ENCODE data around the gene FNDC3B.

DNA sequence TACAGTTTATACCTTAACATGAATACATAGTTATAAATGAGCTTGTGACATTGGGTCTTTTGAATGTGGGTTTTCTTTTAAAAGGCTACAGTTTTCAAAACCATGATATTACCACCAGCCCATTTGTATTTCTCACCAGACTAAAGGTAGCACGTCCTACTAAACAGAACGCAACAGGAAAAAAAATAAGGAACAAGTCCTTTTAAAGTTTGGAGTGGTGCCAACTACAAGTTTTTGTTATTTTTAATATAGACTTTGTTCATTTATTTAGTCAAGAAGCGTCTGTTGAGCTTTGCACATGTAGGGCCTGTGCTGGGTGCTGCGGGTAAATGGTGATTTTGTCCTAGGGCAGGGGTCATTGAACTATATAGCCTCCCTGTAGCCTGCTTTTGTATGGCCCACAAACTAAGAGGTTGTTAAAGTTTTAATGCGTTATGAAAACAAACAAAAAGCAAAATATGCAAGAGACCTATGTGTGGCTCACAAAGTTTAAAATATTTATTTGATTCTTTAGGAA lies 244.5 kb downstream of the FNDC3B start:
- TF ChIP-seq POLR2AphosphoS5 (IDR thresholded peaks at IDR 0.05; ENCODE audit: low read depth, low read length) (no peak), TAF1 (IDR thresholded peaks at IDR 0.05; ENCODE audit: borderline replicate concordance, insufficient read depth, low read length) (no peak)

Data from PFSK-1 (cell line).